RPMI7951 (cell line): ENCODE data around the gene ADGRF4. TPM values are rescaled to one million over a fixed set of nuclear protein-coding genes. Genes with fewer than 3 reads are reported as not detected.

Experiments
- DNase-seq: peaks from one replicate; pipeline ENCODE4 v3.0.0-alpha.2; 2012; ENCODE audit warnings: low read depth
- total RNA-seq: library from RNA; depleted of rRNA; stranded (reverse); fragments of >200 nt; shearing (Covaris generic); gene quantifications from 2 replicates; pipeline ENCODE4 v1.2.3, GENCODE V29; 2014

ADGRF4 gene
- total RNA-seq, 1 experiment from 2014 or later, result under 0.01 TPM

DNA sequence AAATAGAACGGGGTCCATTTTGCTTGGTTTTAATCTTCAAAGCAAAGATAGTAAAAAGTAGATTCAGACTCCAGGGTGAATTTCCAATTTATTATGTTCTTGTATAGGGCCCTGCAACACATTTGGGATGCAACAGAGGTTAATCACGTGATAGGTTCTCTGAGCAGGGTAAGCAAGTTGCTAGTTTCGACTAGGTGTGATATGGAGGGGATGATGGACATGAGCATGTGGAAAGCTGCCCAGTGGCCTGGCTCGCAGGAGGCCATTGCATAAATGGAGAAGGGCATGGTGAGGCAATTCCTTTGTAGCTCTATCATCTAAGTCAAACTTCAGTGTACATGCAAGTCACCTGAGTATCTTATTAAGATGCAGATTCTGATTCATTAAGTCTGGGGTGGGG lies 17.7 kb upstream of the ADGRF4 start:
- no peak for DNase-seq

DNA sequence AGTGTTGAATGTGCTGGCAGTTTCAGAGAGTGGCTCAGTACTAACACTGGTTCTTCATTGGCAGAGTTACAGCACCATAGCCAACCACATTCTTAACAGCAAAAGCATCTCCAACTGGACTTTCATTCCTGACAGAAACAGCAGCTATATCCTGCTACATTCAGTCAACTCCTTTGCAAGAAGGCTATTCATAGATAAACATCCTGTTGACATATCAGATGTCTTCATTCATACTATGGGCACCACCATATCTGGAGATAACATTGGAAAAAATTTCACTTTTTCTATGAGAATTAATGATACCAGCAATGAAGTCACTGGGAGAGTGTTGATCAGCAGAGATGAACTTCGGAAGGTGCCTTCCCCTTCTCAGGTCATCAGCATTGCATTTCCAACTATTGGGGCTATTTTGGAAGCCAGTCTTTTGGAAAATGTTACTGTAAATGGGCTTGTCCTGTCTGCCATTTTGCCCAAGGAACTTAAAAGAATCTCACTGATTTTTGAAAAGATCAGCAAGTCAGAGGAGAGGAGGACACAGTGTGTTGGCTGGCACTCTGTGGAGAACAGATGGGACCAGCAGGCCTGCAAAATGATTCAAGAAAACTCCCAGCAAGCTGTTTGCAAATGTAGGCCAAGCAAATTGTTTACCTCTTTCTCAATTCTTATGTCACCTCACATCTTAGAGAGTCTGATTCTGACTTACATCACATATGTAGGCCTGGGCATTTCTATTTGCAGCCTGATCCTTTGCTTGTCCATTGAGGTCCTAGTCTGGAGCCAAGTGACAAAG lies 17.0 kb upstream of the ADGRF4 start:
- no peak for DNase-seq

DNA sequence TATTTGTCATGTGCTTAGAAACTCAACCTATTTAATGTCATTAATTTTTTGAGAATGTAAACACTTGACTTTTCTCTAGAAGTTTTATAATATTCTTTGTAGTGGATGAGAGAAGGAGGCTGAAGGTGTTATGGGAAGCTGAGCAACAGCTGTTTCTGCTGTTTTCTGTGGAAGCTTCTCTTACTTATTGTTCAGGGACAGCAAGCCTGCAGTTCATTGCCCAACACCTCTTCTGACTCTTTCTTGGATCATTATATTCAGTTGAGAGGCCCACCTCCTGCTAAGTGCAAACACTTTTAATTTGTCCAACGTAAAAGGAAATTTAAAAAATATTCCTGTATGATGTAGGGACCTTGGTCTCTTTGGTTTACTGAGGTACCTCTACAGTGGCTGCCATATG lies 12.0 kb upstream of the ADGRF4 start:
- DNase-seq, result no peak

GRCh38 chr6:47687432-47687831 lies 10.9 kb upstream of the ADGRF4 start:
- DNase-seq, result no peak

- no peak for DNase-seq
Observed at GRCh38 chr6:47690214-47690613, 8.2 kb upstream of the ADGRF4 start.

DNA sequence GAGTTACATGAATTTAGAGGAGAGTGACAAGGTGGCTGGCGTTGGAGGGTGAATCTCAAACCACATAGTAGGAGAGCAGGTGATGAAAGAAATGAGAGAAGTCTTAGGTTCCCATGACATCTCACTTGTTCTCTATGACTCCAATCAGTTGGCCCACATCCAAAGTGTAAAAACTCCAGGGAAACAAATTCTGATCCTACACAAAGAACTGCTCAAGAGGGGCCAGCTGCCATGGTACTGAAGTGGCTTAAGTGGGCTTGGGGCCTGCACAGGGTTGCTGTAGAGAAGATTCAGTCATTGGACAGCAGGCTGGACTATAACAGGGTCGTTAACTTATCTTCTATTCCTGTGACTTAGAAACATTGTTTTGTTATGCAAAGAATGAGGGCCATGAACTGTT lies 7.6 kb upstream of the ADGRF4 start:
- no peak for DNase-seq

- no peak for DNase-seq
Observed at GRCh38 chr6:47697925-47698324, 455 bp upstream of the ADGRF4 start.

GRCh38 chr6:47700053-47700452 lies 1.7 kb downstream of the ADGRF4 start:
- DNase-seq, result peak; percentile 64

DNA sequence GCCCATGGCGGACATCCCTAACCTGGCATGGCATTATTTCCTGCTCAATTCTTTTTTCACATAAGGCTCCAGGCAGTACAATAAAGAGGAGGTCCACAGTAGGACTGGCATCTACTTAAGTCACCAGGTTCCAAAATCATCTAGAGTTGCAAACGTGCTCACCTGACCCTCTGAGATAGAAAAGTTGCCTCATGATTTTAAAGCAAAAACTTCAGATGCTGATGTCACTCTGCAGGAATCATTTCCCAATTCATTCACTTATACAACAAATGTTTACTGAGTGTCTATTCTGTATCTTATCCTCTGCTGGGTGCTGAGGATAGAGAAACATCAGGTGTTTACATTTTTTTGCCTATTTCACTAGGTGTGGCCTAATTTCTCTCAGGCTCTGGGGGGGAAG lies 2.2 kb downstream of the ADGRF4 start:
- no peak for DNase-seq

GRCh38 chr6:47701363-47701762 lies 3.0 kb downstream of the ADGRF4 start:
- peak; percentile 68 for DNase-seq

- no peak for DNase-seq
Observed at GRCh38 chr6:47709160-47709559, 10.8 kb downstream of the ADGRF4 start.

- DNase-seq, result no peak
Observed at GRCh38 chr6:47710295-47710694, 11.9 kb downstream of the ADGRF4 start.

- DNase-seq, result no peak
Observed at GRCh38 chr6:47713200-47713599, 14.8 kb downstream of the ADGRF4 start.

DNA sequence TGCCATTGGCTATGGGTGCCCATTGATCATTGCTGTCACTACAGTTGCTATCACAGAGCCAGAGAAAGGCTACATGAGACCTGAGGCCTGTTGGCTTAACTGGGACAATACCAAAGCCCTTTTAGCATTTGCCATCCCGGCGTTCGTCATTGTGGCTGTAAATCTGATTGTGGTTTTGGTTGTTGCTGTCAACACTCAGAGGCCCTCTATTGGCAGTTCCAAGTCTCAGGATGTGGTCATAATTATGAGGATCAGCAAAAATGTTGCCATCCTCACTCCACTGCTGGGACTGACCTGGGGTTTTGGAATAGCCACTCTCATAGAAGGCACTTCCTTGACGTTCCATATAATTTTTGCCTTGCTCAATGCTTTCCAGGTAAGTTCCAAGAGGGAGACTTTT lies 16.4 kb downstream of the ADGRF4 start:
- peak; percentile 52 for DNase-seq

DNA sequence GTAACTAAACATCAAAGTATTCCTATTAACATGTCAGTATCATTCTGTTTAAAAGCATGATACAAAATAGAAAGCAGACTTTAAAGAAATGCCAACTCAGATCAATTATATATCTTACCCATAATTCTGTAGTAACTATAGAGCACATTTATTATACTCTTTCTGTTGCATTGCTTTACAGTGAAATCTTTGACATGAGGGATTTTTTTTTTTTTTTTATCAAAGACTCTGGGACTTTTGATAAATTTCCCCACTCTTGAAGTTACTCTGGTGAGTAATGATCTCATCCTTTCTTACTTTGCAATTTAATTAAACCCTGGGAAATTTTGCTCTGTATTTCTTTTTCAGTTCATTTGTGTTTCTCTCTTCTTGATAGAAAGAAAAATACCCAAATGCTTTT lies 17.4 kb downstream of the ADGRF4 start:
- DNase-seq, result no peak

GRCh38 chr6:47716207-47716606 lies 17.8 kb downstream of the ADGRF4 start:
- no peak for DNase-seq

- no peak for DNase-seq
Observed at GRCh38 chr6:47718571-47718970, 20.2 kb downstream of the ADGRF4 start.

GRCh38 chr6:47721189-47721588 lies 22.8 kb downstream of the ADGRF4 start:
- DNase-seq, result no peak

- no peak for DNase-seq
Observed at GRCh38 chr6:47722194-47722593, 23.8 kb downstream of the ADGRF4 start.

DNA sequence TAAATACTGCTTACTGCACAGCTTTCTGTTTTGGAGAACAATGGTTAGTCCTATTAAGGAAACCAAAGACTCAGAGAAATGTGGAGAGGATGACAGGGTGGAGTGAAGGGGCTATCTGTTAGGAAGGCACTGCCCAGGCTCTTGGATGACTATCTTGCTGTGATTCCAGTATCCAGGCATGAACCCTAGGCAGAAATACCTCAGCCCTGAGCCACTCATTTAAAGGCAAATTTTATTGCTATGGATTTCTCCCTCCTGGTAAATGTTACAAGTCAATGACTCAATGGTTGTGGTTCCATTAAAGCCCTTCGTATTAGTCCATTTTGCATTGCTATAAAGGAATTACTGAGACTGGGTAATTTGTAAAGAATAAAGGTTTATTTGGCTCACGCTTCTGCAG lies 25.9 kb downstream of the ADGRF4 start:
- DNase-seq, result no peak

DNA sequence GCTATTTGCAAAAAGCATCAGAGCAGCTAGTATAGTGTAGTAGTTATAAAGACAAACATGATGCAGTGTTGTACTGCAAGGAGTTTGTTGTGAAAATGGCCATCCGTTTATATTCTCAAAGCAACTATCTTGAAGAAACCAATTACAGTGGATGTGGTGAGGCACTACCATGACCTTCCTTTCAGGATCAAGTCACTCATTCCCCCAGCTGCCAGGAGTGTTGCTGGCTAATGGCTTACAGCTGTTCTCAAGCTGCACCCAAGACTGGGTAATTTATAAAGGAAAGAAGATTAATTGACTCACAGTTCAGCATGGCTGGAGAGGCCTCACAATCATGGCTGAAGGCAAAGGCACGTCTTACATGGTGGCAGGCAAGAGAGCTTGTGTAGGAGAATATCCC lies 29.0 kb downstream of the ADGRF4 start:
- peak; percentile 44 for DNase-seq

GRCh38 chr6:47729019-47729418 lies 30.6 kb downstream of the ADGRF4 start:
- no peak for DNase-seq

DNA sequence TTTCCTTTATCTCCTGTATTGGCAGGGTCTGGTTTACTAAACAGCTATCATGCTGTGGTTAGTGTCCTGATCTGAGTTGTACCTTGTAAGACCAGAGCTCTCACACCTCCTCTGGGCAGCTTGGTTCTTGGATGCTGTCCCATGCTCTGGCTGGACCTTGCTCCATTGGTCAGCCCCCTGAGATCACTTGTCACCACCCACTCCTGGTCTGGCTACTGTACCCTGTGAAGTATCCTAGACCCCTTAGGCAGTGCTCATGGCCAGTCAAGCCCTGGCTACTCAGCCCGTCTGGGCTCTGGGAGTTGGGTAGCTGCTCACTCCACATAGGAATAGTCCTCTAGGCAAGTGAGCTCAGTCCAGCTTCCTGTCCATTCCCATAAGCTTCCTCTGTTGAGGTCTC lies 31.1 kb downstream of the ADGRF4 start:
- DNase-seq, result no peak
